Stimulated activated CD4-positive, alpha-beta T cell treated with anti-CD3 and anti-CD28 coated beads, Interleukin-15, amount 100 ng/mL, for 48 hours (primary cell): ENCODE data around the gene NKTR.

Experiments
- DNase-seq, 2 donors: peaks; one replicate each; pipeline ENCODE4 v3.0.0-alpha.2; 2020; ENCODE audit warnings: low read depth in 2 of 2

The NKTR gene

DNA sequence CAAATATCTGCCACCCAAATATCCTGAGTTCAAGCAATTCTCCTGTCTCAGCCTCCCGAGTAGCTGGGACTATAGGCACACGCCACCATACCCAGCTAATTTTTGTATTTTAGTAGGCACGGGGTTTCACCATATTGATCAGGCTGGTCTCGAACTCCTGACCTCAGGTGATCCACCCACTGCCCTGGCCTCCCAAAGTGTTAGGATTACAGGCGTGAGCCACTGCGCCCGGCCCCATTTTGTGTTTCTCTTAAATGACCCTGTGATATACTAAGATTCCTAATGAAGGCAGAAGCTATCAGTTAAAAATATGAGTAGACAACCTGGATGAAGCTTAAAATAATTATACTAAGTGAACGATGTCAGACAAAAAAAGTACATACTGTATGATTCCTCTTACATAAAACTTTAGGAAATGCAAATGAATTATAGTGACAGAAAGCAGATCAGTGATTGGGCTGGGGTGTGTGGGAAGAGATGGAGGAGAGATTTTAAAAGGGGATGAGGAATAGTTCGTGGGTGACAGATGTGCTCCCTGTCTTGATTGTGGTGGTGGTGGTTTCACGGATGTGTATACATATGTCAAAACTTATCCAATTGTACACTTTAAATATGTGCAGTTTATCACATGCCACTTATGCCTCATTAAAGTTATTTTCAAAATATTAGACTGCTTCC, 81.0 kb downstream of the NKTR start:
- no peak for DNase-seq

DNA sequence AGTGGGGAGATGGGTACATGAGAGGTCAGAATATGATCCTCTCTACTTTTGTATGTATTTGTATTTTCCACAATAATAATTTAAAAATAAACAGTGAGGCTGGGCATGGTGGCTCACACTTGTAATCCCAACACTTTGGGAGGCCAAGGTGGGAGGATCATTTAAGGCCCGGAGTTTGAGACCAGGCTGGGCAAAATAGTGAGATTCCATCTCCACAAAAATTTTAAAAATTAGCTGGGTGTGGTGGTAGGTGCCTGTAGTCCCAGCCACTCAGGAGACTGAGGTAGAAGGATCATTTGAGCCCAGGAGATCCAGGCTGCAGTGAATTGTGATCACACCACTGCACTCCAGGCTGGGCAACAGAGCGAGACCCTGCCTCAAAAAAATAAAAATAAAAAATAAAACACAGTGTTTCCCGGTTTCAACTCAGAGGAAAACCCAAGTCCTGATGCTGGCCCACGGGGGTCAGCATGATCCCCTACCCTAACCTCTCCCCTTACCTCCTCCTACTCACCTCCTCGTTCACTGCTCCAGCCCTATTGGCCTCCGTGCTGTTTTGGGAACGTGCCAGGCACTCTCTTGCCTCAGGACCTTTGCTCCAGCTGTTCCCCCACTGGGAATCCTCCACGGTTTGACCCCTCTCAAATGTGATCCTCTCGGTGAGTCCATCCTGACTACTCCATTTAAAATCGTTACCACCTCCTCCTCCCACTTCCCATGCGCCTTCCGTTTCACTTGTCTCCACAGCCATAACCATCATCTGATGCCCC, 82.0 kb downstream of the NKTR start:
- DNase-seq: no peak

DNA sequence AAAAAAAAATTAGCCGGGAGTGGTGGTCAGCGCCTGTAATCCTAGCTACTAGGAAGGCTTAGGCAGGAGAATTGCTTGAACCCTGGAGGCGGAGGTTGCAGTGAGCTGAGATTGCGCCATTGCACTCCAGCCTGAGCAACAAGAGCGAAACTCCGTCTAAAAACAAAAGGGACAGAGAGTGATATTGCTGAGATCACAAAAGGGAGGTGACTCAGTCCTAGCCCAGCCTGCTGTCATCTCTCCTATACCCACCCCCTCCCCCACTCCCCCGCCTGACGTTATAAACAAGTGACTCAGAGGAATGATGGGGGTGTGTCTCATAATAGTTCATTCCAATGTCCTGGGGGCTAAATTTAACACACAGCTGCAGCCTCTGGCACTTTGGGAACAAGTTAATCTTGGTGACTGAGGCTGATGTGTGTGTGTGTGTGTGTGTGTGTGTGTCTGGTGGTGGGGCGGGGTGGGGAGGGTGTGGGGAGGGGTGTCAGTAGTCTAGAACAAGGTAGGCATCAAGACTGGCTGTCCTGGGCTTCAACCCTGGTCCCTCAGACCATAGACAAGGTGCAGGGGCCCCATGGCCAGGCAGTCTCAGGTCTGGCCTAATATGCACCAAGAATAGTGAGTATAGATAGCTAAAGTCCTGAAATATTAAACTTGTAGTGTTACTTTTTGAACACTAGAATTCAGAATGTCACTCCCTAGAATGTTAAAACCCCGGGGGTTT, 83.6 kb downstream of the NKTR start:
- DNase-seq: peak; percentile 41 to 62

DNA sequence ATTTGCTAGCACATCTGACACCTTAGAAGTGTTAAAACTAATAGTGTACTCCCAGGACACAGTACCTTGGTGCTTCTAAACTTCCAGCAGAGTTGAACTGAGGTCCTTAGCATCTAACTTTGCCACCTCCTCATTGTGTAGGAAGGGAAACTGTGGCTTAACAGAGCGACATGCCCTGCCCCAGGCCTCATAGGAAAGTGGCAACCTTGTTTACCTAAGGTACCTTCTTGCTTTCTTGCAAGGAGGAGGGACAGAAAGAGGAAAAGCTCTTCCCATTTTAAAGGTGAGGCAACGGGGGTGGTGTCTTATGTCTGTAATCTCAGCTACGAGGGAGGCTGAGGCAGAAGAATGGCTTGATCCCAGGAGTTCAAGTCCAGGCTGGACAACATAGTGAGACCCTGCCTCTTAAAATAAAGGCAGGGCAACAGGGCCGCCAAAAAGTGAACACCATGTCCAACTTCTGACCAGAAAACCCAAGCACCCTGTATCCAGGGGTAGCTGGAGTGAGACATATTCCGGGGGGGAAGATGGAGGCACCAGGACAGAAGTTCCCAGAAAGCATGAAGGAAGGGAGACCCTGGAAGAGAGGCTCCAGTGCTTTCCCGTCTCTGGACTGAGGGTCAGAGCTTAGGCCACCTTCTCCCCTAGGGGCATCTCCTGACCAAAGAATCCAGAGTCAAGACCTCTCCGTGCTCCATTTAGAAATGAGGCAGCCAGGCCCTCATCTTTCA, 84.3 kb downstream of the NKTR start:
- no peak for DNase-seq

DNA sequence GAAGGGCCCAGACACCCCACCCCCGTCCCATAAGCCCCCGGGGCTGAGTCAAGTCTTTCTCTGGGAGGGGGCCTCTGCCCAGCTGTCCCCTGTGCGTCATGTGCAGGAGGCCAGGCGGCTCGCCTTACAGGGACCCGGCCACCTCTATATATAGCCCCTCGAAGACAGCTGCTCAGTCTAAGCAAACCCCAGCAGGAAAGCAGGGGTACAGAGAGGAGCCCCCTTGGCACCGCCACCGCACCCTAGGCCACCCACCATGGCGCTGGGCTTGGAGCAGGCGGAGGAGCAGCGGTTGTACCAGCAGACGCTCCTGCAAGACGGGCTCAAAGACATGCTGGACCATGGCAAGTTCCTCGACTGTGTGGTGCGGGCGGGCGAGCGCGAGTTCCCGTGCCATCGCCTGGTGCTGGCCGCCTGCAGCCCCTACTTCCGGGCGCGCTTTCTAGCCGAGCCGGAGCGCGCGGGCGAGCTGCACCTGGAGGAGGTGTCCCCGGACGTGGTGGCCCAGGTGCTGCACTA, 84.9 kb downstream of the NKTR start, which contains the start of gene KLHL40:
Gene KLHL40, plus strand, starts transcription at position 175 of the 519 bp plus-strand sequence. Its CDS starts 82 bp downstream, at position 257.
- no peak for DNase-seq

DNA sequence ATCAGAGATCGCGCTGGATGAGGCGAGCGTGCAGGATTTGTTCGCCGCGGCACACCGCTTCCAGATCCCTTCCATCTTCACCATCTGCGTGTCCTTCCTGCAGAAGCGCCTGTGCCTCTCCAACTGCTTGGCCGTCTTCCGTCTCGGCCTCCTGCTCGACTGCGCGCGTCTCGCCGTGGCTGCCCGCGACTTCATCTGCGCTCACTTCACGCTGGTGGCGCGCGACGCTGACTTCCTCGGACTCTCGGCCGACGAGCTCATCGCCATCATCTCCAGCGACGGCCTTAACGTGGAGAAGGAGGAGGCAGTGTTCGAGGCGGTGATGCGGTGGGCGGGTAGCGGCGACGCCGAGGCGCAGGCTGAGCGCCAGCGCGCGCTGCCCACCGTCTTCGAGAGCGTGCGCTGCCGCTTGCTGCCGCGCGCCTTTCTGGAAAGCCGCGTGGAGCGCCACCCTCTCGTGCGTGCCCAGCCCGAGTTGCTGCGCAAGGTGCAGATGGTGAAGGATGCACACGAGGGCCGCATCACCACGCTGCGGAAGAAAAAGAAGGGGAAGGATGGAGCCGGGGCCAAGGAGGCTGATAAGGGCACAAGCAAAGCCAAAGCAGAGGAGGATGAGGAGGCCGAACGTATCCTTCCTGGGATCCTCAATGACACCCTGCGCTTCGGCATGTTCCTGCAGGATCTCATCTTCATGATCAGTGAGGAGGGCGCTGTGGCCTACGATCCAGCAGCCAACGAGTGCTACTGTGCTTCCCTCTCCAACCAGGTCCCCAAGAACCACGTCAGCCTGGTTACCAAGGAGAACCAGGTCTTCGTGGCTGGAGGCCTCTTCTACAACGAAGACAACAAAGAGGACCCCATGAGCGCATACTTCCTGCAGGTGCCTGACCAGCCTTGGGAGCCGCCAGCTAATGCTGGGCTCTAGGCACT, 85.7 kb downstream of the NKTR start:
- DNase-seq: no peak

DNA sequence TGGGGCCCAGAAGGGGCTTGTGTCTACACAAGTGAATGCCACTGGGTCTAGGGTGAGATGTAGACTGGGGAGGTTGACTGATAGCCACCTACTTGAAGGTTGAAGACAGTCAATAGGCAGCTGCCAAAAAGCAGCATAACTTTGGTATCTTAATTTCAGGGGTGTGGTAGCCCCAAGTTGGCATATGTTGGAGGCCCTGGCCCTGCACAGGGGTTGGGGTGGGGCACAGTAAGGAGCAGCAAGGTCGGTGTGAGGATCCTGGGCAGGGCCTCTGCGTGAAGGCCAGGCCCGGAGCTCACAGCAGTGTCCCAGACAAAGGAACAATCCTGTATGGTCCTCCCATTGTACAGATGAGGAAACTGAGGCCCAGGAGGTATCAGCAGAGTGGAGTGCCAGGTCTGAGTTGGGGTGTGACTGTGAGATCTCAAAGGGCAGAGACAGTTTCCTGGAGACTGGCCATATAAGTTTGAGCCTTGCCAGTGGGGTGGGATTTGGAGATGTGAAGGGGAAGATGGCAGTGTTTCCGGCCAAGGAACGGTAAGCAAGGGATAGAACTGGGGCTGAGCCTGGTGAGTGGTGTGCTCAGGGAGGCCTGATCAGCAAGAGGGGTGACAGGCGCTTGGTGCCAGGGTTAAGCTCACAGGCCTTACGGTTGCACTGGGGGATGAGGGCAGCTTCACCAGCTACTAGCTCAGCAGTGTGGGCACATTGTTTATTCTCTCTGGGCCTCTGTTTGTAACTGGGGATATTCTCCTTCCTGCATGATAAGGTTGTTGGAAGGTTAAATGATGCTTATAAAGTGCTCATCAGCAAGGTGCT, 86.6 kb downstream of the NKTR start:
- DNase-seq: no peak

DNA sequence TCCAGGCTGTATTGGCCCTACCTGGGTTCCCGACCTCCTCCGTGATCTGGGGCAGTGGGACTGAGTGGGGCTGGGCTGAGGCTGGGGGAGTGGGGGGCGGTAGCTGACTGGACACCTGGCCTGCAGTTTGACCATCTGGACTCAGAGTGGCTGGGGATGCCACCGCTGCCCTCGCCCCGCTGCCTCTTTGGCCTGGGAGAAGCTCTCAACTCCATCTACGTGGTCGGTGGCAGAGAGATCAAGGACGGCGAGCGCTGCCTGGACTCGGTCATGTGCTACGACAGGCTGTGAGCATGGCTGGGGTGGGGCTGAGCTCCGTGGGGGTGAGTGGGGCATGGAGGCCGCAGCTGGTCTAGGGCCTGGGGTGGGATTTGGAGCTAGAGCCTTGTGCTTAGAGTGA, 87.5 kb downstream of the NKTR start:
- DNase-seq: no peak

DNA sequence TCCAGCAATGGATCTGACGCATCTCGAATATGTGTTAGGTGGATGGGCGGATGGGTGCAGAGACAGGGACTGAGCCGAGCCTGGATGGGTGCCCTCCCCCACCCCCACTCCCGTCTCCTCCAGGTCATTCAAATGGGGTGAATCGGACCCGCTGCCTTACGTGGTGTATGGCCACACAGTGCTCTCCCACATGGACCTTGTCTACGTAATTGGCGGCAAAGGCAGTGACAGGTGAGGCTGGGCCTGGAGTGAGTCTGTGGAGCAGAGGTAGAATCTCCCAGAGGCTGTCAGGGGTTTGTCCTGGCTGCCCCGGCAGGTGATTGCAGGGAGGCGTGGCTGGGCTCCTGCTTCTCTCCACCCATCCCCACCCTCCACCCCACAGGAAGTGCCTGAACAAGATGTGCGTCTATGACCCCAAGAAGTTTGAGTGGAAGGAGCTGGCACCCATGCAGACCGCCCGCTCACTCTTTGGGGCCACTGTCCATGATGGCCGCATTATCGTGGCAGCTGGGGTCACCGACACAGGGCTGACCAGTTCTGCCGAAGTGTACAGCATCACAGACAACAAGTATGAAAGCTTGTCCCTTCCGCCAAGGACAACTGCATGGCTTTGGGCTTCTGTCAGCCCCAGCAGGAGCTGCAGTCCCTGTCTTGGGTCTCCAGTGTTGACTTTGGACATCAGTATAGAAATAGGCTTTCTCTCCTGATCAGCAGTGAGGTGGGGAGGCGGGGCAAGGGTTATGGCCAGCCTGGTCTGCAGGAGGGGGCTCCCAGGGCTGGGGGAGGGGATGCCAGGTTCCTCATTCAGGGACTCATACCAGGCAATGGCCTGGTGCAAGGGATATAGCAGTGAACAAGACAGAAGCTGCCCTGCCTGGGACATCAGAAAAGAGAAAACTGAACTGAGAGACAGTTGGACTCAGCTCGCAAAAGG, 88.3 kb downstream of the NKTR start:
- no peak for DNase-seq

DNA sequence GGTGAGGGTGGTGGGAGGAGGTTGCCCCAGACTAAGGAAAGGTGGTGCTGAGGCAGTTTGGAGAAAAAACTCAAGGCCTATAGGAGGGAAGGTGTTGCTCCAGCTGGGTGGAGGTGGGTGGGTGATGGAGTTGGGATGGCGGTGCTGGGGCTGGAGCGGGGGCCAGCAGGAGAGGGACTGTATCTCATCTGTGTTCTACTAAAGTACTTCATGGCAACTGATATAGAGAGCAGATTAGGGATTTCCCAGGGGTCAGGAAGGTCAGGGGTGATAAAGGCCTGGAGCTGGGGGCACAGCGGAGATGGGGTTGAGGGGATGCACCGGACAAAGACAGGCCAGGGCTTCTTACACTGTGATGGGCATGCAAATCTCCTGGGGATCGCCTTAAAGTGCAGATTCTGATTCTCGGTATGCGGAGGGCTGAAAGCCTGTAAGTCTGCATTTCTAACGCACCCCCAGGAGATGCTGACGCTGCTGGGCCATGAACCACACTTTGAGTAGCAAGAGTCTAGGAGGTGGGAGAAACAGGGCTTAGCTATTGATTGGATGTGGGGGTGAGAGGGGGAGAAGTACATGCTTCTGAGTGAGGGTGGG, 89.0 kb downstream of the NKTR start:
- DNase-seq: no peak

DNA sequence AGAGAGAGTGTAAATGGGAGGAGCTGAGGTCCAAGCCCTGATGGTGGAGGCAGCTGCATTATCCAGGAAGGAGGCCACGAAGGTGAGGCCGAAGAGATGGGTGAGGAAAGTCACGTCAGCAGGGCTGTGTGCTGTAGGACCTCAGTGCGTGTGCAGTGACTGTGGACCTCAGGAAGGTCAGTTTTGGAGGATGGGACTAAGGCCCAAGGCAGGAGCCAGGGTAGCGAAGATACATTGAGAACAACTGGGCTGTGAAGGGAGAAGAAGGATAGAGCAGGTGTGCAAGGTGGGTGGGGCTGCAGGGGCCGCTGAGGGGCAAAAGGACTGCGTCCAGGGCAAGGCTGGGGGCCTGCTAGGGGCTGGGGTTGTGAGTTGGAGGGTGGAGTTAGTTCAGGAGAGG, 89.7 kb downstream of the NKTR start:
- DNase-seq: no peak

DNA sequence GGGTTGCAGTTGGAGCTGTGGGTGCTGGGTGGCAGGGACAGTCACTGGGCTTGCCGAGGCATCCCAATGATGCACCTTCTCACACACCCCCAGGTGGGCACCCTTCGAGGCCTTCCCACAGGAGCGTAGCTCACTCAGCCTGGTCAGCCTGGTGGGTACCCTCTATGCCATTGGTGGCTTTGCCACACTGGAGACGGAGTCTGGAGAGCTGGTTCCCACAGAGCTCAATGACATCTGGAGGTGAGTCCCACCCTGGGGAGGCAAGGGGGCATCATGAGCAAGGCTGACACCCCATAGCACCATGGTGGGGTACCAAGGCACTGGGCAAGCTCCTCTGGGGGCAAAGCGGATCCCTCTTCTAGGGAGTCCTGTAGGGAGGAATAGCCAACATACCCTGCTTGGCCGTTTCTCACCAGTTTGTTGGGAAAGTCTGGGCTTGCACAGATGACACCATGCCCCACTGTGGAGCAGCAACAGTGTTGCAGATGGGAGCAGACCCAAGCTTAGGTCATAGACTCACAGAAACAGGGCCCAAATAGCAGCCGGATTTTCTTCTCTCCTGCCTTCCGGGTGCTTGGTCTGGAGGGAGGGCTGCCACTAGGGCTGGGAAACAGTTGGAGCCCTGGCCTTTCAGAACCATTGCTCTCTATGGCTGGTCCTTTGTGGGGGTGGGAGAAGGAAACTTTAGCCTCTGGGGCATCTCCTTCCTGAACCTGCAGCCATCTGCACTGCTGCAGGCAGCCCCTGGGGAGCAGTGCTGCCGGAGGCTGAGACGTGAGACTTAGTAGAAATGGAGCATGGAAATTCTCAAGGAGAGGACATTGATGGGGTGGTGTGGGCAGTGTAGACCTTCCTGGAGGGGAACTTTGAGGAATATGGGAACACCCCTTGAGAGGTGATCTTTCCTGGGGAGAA, 90.5 kb downstream of the NKTR start:
- no peak for DNase-seq

DNA sequence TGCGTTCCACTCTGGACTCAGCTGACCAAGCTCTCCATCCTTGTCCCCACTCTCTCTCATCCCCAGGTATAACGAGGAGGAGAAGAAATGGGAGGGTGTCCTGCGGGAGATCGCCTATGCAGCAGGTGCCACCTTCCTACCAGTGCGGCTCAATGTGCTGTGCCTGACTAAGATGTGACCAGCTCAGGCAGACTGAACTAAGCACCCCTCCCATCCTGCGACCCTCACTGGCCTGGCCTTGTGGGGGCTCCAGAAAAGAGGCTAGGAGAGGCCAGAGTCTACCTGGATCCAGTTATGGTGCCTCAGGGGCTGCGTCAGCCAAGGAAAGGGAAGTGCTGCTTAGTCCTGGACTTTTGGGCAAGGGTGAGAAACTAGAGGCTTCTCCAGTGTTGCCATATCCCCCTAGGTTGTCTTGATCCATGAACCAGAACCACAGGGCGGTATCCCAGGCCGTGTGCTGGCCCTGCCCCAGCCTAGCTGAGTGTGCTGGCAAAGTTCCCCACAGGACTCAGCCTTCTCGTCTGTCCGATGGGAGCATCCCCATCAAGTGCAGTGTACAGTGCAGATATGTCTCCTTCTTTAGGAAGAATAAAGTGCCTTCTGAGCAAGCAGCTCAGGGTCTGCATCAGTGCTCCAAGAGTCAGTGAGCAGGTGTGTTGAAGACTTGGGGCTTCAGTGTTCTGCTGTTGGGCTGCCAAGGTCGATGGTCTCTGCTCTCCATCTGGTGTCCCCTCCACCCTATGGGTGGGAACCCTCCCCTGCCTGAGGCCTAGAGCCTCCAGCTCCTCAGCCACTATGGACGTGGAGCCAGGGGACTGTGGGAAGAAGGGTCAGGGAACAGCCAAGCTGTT, 91.6 kb downstream of the NKTR start:
- no peak for DNase-seq

DNA sequence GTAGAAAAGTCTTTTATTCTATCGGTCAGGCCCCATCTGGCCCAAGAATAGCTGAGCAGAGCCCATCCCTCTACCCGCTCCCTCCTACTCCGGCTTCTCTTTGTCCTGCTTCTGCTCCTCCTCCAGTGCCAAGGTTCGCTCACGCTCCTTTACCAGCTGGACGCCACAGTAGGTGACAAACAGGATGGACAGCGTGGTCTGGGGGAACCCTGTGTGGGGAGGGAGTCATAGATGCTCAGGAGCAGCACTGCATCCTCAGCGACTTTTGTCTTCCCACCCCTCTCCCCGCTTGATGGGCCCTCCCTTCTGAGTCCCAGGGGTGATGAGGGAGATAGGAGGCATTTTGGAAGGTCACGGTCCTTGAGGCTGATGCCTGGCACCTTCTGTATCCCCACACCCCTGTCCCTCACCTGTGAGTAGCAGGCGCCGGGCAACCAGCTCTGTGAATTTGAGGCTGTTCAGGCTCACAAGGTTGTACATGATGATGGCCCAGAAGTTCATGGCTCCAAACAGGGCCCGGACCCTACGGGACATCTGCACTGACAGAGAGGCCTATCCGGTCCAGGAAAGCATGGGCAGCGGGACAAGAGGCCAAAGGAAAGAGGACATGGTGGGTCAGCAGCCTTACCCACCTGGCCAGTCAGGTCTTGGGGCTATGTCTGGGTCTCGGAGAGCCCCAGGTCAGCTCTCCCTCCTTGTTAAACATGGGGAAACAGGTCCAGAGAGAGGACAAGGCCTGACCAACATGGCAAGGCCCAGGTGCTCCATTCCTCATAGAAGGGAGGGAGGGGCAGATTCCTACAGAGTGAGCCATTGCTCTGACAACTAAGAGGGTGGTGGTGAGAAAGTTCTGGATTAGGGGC, 92.4 kb downstream of the NKTR start:
- DNase-seq: no peak

DNA sequence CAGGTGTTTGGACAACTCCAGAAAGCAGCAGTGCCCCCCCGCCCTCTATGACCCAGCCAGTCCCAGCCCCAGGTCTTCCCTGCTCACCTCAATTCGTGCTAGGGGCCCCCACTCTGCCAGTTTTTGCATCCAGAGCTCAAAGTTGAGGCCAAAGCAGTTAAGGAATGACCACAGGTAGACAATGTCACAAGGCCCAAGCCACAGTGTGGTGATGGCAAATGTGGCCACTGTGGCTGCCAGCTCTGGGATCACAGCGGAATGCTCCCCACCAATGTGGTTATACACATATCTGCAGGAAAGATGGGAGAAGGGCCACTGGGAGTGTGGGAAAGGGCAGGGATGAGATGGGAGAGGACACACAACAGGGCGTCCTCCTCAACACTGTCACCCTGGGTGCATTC, 93.0 kb downstream of the NKTR start:
- DNase-seq: no peak
